H1 (cell line): Measurements from ENCODE around the gene FLVCR2. TPM values are rescaled to one million over a fixed set of nuclear protein-coding genes. Genes with fewer than 3 reads are reported as not detected.
A peak's percentile ranks its signal among the peaks of the same experiment; 100 is the strongest.

Source experiments
- CTCF ChIA-PET: fragments of 300-600 bp; sonication (Branson Sonifier 250); formaldehyde crosslinking; loops from one replicate; lab custom pipeline; 2021; ENCODE audit not compliant: partially characterized antibody; lab: Charles Lee
- POLR2A ChIA-PET: fragments of 300-600 bp; sonication (Branson Sonifier 250); formaldehyde crosslinking; loops from one replicate; lab custom pipeline; 2021; ENCODE audit warnings: inconsistent platforms; ENCODE audit not compliant: partially characterized antibody; lab: Charles Lee
- DNase-seq, 2 experiments: peaks; one replicate each; pipeline versions ENCODE4 v3.0.0 to v3.0.0-alpha.2; 2010 to 2022; ENCODE audit warnings: low spot score in 2 of 2, low read depth in 1 of 2, mixed read lengths in 1 of 2
- FAIRE-seq: peaks from 2 replicates; lab custom pipeline; 2011; peaks lifted over from hg19 to GRCh38; lab: Jason Lieb, UNC
- H2AFZ ChIP-seq: 2 replicates; pipeline ENCODE4 v1.8.1; 2012; ENCODE audit warnings: low read length, inconsistent platforms
- H2AK5ac ChIP-seq: 2 replicates; pipeline ENCODE4 v1.6.1; 2013; ENCODE audit warnings: low read depth, low read length
- H2BK120ac ChIP-seq: replicated peaks from 2 replicates; pipeline ENCODE3; 2013; ENCODE audit warnings: low read depth, low read length, inconsistent platforms
- H2BK12ac ChIP-seq: 2 replicates; pipeline ENCODE4 v1.6.1; 2013; ENCODE audit warnings: low read depth, low read length
- H2BK15ac ChIP-seq: 2 replicates; pipeline ENCODE4 v1.6.1; 2013; ENCODE audit warnings: low read length
- H2BK20ac ChIP-seq: 2 replicates; pipeline ENCODE4 v1.6.1; 2013; ENCODE audit warnings: low read length
- H2BK5ac ChIP-seq: 2 replicates; pipeline ENCODE4 v1.6.1; 2013; ENCODE audit warnings: low read depth, low read length
- H3K14ac ChIP-seq: 2 replicates; pipeline ENCODE4 v1.6.1; 2013; ENCODE audit warnings: inconsistent platforms; ENCODE audit not compliant: insufficient read length
- H3K18ac ChIP-seq: 2 replicates; pipeline ENCODE4 v1.6.1; 2013; ENCODE audit warnings: low read length; ENCODE audit errors: extremely low read depth
- H3K23ac ChIP-seq: 2 replicates; pipeline ENCODE4 v1.6.1; 2013; ENCODE audit warnings: inconsistent platforms; ENCODE audit not compliant: insufficient read length
- H3K23me2 ChIP-seq: 2 replicates; pipeline ENCODE4 v1.6.1; 2013; ENCODE audit warnings: low read depth, low read length
- H3K27ac ChIP-seq: 2 replicates; pipeline ENCODE4 v1.6.1; 2011; ENCODE audit warnings: low read depth, low read length, inconsistent platforms
- H3K27me3 ChIP-seq, 4 experiments: replicated peaks in 1 of 4; 1 replicate in 1 of 4; 2 replicates in 3 of 4; pipeline versions ENCODE4 v1.6.1 to v1.8.1; 2011 to 2013; ENCODE audit warnings: low read length in 3 of 4, mild to moderate bottlenecking in 3 of 4, inconsistent platforms in 2 of 4, mixed read lengths in 2 of 4, moderate library complexity in 1 of 4; ENCODE audit not compliant: control insufficient read depth in 3 of 4, insufficient read depth in 3 of 4; ENCODE audit errors: extremely low read depth in 1 of 4
- H3K36me3 ChIP-seq, 4 experiments: 2 replicates each; pipeline versions ENCODE4 v1.6.1 to v1.8.1; 2011 to 2013; ENCODE audit warnings: mild to moderate bottlenecking in 4 of 4, low read length in 3 of 4, moderate library complexity in 2 of 4, control low read depth in 1 of 4, inconsistent platforms in 1 of 4; ENCODE audit not compliant: insufficient read depth in 4 of 4, control insufficient read depth in 2 of 4
- H3K4ac ChIP-seq: replicated peaks from 2 replicates; pipeline ENCODE3; 2013; ENCODE audit warnings: low read length, low read depth, mixed read lengths, inconsistent platforms; ENCODE audit not compliant: insufficient read length
- H3K4me1 ChIP-seq, 4 experiments: replicated peaks in 1 of 4; 1 replicate in 1 of 4; 2 replicates in 3 of 4; pipeline versions ENCODE4 v1.6.1 to v1.8.1; 2011 to 2013; ENCODE audit warnings: low read length in 3 of 4, inconsistent platforms in 2 of 4, mixed read lengths in 1 of 4; ENCODE audit not compliant: insufficient read depth in 4 of 4, control insufficient read depth in 3 of 4
- H3K4me2 ChIP-seq, 2 experiments: 2 replicates each; pipeline versions ENCODE4 v1.6.1 to v1.8.1; 2011 to 2013; ENCODE audit warnings: low read depth in 2 of 2, low read length in 2 of 2, control low read depth in 1 of 2, inconsistent platforms in 1 of 2, mild to moderate bottlenecking in 1 of 2; ENCODE audit not compliant: insufficient read depth in 1 of 2
- H3K4me3 ChIP-seq, 4 experiments: fragments of 200-600, 300-600 bp in 1 of 4; sonication (generic), shearing (Covaris generic), sonication (Bioruptor Twin) in 1 of 4; 2 replicates each; pipeline versions ENCODE4 v1.5.1 to v1.8.1; 2011 to 2016; ENCODE audit warnings: low read length in 4 of 4, low read depth in 3 of 4, control low read depth in 2 of 4, inconsistent platforms in 2 of 4, mild to moderate bottlenecking in 2 of 4, mixed read lengths in 1 of 4, moderate library complexity in 1 of 4; ENCODE audit not compliant: insufficient read depth in 2 of 4; ENCODE audit errors: extremely low read depth in 1 of 4
- H3K56ac ChIP-seq: replicated peaks from 2 replicates; pipeline ENCODE3; 2013; ENCODE audit warnings: low read depth, mild to moderate bottlenecking, mixed read lengths, low read length, inconsistent platforms; ENCODE audit not compliant: insufficient read length
- H3K79me1 ChIP-seq: 2 replicates; pipeline ENCODE4 v1.6.1; 2013; ENCODE audit warnings: low read depth, low read length, control low read depth
- H3K79me2 ChIP-seq, 2 experiments: 2 replicates each; pipeline versions ENCODE4 v1.6.1 to v1.8.1; 2012 to 2013; ENCODE audit warnings: low read length in 2 of 2, mild to moderate bottlenecking in 2 of 2, inconsistent platforms in 1 of 2; ENCODE audit not compliant: insufficient read depth in 2 of 2, control insufficient read depth in 1 of 2
- H3K9ac ChIP-seq, 4 experiments: replicated peaks in 1 of 4; 1 replicate in 1 of 4; 2 replicates in 3 of 4; pipeline versions ENCODE4 v1.6.1 to v1.8.1; 2011 to 2013; ENCODE audit warnings: low read depth in 3 of 4, low read length in 3 of 4, control low read depth in 2 of 4, mild to moderate bottlenecking in 2 of 4, moderate library complexity in 2 of 4, inconsistent platforms in 1 of 4; ENCODE audit errors: extremely low read depth in 1 of 4
- H3K9me3 ChIP-seq, 2 experiments: 2 replicates each; pipeline versions ENCODE4 v1.6.1 to v1.8.1; 2012 to 2013; ENCODE audit warnings: mild to moderate bottlenecking in 2 of 2, moderate library complexity in 2 of 2, control low read depth in 1 of 2, inconsistent platforms in 1 of 2, low read depth in 1 of 2, low read length in 1 of 2, mixed read lengths in 1 of 2; ENCODE audit not compliant: insufficient read depth in 2 of 2
- H4K20me1 ChIP-seq, 2 experiments: replicated peaks in 1 of 2; 2 replicates each; pipeline versions ENCODE3 to v1.8.1; 2011 to 2013; ENCODE audit warnings: inconsistent platforms in 2 of 2, low read length in 2 of 2, mild to moderate bottlenecking in 1 of 2; ENCODE audit not compliant: insufficient read depth in 2 of 2, control insufficient read depth in 1 of 2
- H4K5ac ChIP-seq: 2 replicates; pipeline ENCODE4 v1.6.1; 2013; ENCODE audit warnings: low read length, low read depth, mixed read lengths, inconsistent platforms; ENCODE audit not compliant: insufficient read length
- H4K8ac ChIP-seq: 2 replicates; pipeline ENCODE4 v1.8.0; 2013; ENCODE audit warnings: mild to moderate bottlenecking, moderate library complexity, low read length, inconsistent platforms; ENCODE audit not compliant: insufficient read depth; ENCODE audit errors: extremely low read depth
- H4K91ac ChIP-seq: replicated peaks from 2 replicates; pipeline ENCODE3; 2013; ENCODE audit warnings: low read length, mixed read lengths, inconsistent platforms; ENCODE audit not compliant: insufficient read length
- CHD1 ChIP-seq: IDR thresholded peaks from 2 replicates; pipeline ENCODE4 v1.6.1; 2012; ENCODE audit warnings: low read depth, low read length, improper control_type of control experiment
- EP300 ChIP-seq, 2 experiments: IDR thresholded peaks; 1 replicate in 1 of 2; 2 replicates in 1 of 2; pipeline ENCODE4 v1.6.1; 2011 to 2012; ENCODE audit warnings: low read depth in 2 of 2, low read length in 2 of 2, mild to moderate bottlenecking in 2 of 2, borderline replicate concordance in 1 of 2, inconsistent platforms in 1 of 2, moderate library complexity in 1 of 2
- JUND ChIP-seq: IDR thresholded peaks from 2 replicates; pipeline ENCODE4 v1.6.1; 2011; ENCODE audit warnings: mild to moderate bottlenecking, improper control_type of control experiment, low read length
- NANOG ChIP-seq: IDR thresholded peaks from 2 replicates; pipeline ENCODE4 v1.6.1; 2011; ENCODE audit warnings: low read length, low read depth, mild to moderate bottlenecking, inconsistent platforms; ENCODE audit not compliant: insufficient read depth, poor library complexity, severe bottlenecking
- NRF1 ChIP-seq: IDR thresholded peaks from 2 replicates; pipeline ENCODE4 v1.6.1; 2011; ENCODE audit warnings: mild to moderate bottlenecking, low read depth, low read length, improper control_type of control experiment
- RAD21 ChIP-seq, 2 experiments: IDR thresholded peaks in 1 of 2; conservative IDR thresholded peaks in 1 of 2; 2 replicates each; pipeline ENCODE4 v1.6.1; 2011; ENCODE audit warnings: low read depth in 2 of 2, low read length in 2 of 2, improper control_type of control experiment in 1 of 2, inconsistent platforms in 1 of 2, mild to moderate bottlenecking in 1 of 2, moderate library complexity in 1 of 2
- SP4 ChIP-seq: IDR thresholded peaks from 2 replicates; pipeline ENCODE4 v1.6.1; 2012; ENCODE audit warnings: low read length, inconsistent platforms
- SRF ChIP-seq: IDR thresholded peaks from 2 replicates; pipeline ENCODE4 v1.6.1; 2011; ENCODE audit warnings: mild to moderate bottlenecking, low read depth, low read length, moderate library complexity
- TAF7 ChIP-seq: optimal IDR thresholded peaks from 2 replicates; pipeline ENCODE3; 2011; ENCODE audit warnings: low read depth, mild to moderate bottlenecking, inconsistent platforms, low read length, moderate library complexity, borderline replicate concordance
- WGBS, 2 experiments: shearing (Covaris generic) in 1 of 2; methylation state at CpG; one replicate each; pipeline versions ENCODE4 v1.1.6 to v1.1.7; 2013 to 2015; ENCODE audit warnings: low lambda C conversion rate in 2 of 2, mixed read lengths in 2 of 2, inconsistent platforms in 1 of 2, low coverage in 1 of 2, missing lambda C conversion rate in 1 of 2; ENCODE audit not compliant: insufficient replicate concordance in 2 of 2, insufficient coverage in 1 of 2, insufficient read length in 1 of 2; ENCODE audit errors: extremely low coverage in 1 of 2, missing lambda C conversion rate in 1 of 2; 5-methylcytosine and 5-hydroxymethylcytosine counted together
- polyA plus RNA-seq, 7 experiments: library from polyadenylated mRNA; depleted of rRNA in 3 of 7; stranded (reverse) in 5 of 7; unstranded in 2 of 7; fragments of >200 nt in 5 of 7; fragments of 200-250 nt in 2 of 7; gene quantifications; 1 replicate in 5 of 7; 2 replicates in 1 of 7; 4 replicates in 1 of 7; pipeline versions ENCODE4 v1.2.1 to v1.2.3, GENCODE V29; 2011 to 2013; ENCODE audit warnings: missing spikeins in 2 of 7, mixed read lengths in 2 of 7
- total RNA-seq: library from RNA; stranded (reverse); fragmentation: NEBNext Ultra II Directional; extraction: Animal tissue kit (Norgen Biotek cat#: 25700); gene quantifications from 2 replicates; pipeline ENCODE4 v1.2.1, GENCODE V29; 2021
- TF ChIP-seq, protein P1 (sequence below), 3 experiments: IDR thresholded peaks; 1 replicate in 2 of 3; 2 replicates in 1 of 3; pipeline versions ENCODE4 v1.5.1 to v1.6.1; 2011; ENCODE audit warnings: low read length in 3 of 3, mild to moderate bottlenecking in 3 of 3, inconsistent platforms in 2 of 3, low read depth in 1 of 3, moderate library complexity in 1 of 3; ENCODE audit not compliant: insufficient read depth in 1 of 3; ENCODE audit errors: control extremely low read depth in 1 of 3

Gene FLVCR2
- total and polyA plus RNA-seq, 2 of the 8 experiments (the other 6 are each of a cell fraction or from before 2014, with no cell fraction given) = 7.1 to 8.2 TPM

- Histone ChIP-seq H4K91ac (no peak overlapping the region), H3K27me3 (no peaks in the 10 kb centered on the region), H3K18ac (no peak overlapping the region), H3K9me3 (peaks cover 3% of the 10 kb centered on the region in 2 experiments; a peak in 2 of 4 replicates), H2AFZ (peak overlapping the region; percentile 74; the same call in 1 of the 2 replicates), H2BK15ac (no peak overlapping the region), H3K79me2 (no peaks in the 10 kb centered on the region), H2BK12ac (no peak overlapping the region), H3K4ac (no peak overlapping the region), H3K9ac (no peak overlapping the region), H2BK5ac (no peak overlapping the region), H2AK5ac (no peak overlapping the region), H3K4me2 (no peak overlapping the region), H4K20me1 (no peaks in the 10 kb centered on the region), H3K36me3 (no peaks in the 10 kb centered on the region), H2BK120ac (no peak overlapping the region), H3K14ac (no peak overlapping the region), H3K79me1 (no peaks in the 10 kb centered on the region), H3K27ac (no peak overlapping the region), H3K23ac (no peak overlapping the region), H3K4me1 (peaks cover 0 to 4% (median 2%) of the 10 kb centered on the region in 4 experiments; a peak in 3 of 7 replicates), H4K8ac (no peak overlapping the region), H3K4me3 (no peak overlapping the region), H3K56ac (no peak overlapping the region), H4K5ac (no peak overlapping the region), H2BK20ac (no peak overlapping the region), H3K23me2 (no peaks in the 10 kb centered on the region)
- POLR2A ChIA-PET = interaction anchor here (1.2 kb wide), 2 partner anchors 30 to 38 kb away, joined by 3 to 4 read pairs; no protein-coding TSS in a partner anchor
- DNase-seq (peak; percentile 79 to 88), FAIRE-seq (no peak)
- CTCF ChIA-PET = interaction anchor here (0.6 to 10.5 kb wide), 42 partner anchors 8 to 431 kb away, joined by 3 to 135 read pairs (median 4); partner anchors contain the start of genes BATF, ERG28, FLVCR2 and TGFB3
- WGBS, 2 experiments = 11% methylated on average over 6 of the region's 6 CpGs; no CpG with 5 or more reads in 1 of the 2 experiments
- TF ChIP-seq JUND = 0 out of 2 replicates have a peak, but pooled peaks have one; percentile 45
- TF ChIP-seq TAF7 = no peak
- TF ChIP-seq NRF1 = peak; percentile 35
- 0 out of 2 replicates have a peak, but pooled peaks have one; percentile 29 for TF ChIP-seq SRF
- TF ChIP-seq, protein P1, sequence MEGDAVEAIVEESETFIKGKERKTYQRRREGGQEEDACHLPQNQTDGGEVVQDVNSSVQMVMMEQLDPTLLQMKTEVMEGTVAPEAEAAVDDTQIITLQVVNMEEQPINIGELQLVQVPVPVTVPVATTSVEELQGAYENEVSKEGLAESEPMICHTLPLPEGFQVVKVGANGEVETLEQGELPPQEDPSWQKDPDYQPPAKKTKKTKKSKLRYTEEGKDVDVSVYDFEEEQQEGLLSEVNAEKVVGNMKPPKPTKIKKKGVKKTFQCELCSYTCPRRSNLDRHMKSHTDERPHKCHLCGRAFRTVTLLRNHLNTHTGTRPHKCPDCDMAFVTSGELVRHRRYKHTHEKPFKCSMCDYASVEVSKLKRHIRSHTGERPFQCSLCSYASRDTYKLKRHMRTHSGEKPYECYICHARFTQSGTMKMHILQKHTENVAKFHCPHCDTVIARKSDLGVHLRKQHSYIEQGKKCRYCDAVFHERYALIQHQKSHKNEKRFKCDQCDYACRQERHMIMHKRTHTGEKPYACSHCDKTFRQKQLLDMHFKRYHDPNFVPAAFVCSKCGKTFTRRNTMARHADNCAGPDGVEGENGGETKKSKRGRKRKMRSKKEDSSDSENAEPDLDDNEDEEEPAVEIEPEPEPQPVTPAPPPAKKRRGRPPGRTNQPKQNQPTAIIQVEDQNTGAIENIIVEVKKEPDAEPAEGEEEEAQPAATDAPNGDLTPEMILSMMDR (IDR thresholded peaks at IDR 0.05; ENCODE audit: control extremely low read depth in 1 of 3, insufficient read depth in 1 of 3, low read depth in 1 of 3, low read length in 3 of 3) = peak; percentile 87 to 97 (median 90)
- TF ChIP-seq RAD21 (IDR thresholded peaks at IDR 0.05 in 1 of 2, conservative IDR thresholded peaks at IDR 0.05 in 1 of 2; ENCODE audit: low read depth in 2 of 2, low read length in 2 of 2) = peak; percentile 90 to 93
- TF ChIP-seq CHD1 = no peak
- peak in 1 of 2 experiments; percentile 67; a peak in 1 of 3 replicates for TF ChIP-seq EP300 (IDR thresholded peaks at IDR 0.05; ENCODE audit: borderline replicate concordance in 1 of 2, low read depth in 2 of 2, low read length in 2 of 2)
- TF ChIP-seq NANOG = no peak
- TF ChIP-seq SP4 = peak; percentile 60; the same call in 1 of the 2 replicates
These were observed 17.4 kb upstream of the FLVCR2 start for GRCh38 chr14:75561013-75561432.
